GM12878 (cell line): Measurements from ENCODE around the gene ITPRIPL2. TPM values are rescaled to one million over a fixed set of nuclear protein-coding genes. Genes with fewer than 3 reads are reported as not detected.

Experiments used
- CHD1 ChIP-seq: IDR thresholded peaks from 2 replicates; pipeline ENCODE4 v1.6.1; 2012; ENCODE audit warnings: low read depth, low read length, improper control_type of control experiment
- DPF2 ChIP-seq: fragments of 450-650 bp; IDR thresholded peaks from 2 replicates; pipeline ENCODE4 v1.6.1; 2017; ENCODE audit warnings: mild to moderate bottlenecking
- IKZF1 ChIP-seq: fragments of 450-650 bp; conservative IDR thresholded peaks from 2 replicates; pipeline ENCODE4 v1.6.1; 2017; ENCODE audit warnings: antibody characterized with exemption, mild to moderate bottlenecking
- IRF5 ChIP-seq: fragments of 450-650 bp; IDR thresholded peaks from 2 replicates; pipeline ENCODE4 v1.6.1; 2017; ENCODE audit warnings: borderline replicate concordance
- NKRF ChIP-seq: fragments of 450-650 bp; conservative IDR thresholded peaks from 2 replicates; pipeline ENCODE4 v1.6.1; 2017; ENCODE audit warnings: mild to moderate bottlenecking, moderate library complexity
- PAX5 ChIP-seq: IDR thresholded peaks from 2 replicates; pipeline ENCODE4 v1.6.1; 2011; ENCODE audit warnings: low read depth, low read length, borderline replicate concordance
- PRDM15 ChIP-seq: fragments of 450-650 bp; formaldehyde crosslinking; IDR thresholded peaks from 2 replicates; pipeline ENCODE4 v1.4.0; 2020; ENCODE audit warnings: mild to moderate bottlenecking, moderate library complexity
- STAT3 ChIP-seq: IDR thresholded peaks from 2 replicates; pipeline ENCODE4 v1.6.1; 2011; ENCODE audit warnings: low read depth, low read length, improper control_type of control experiment
- TARDBP ChIP-seq: IDR thresholded peaks from 2 replicates; pipeline ENCODE4 v1.6.1; 2016; ENCODE audit warnings: borderline replicate concordance
- WRNIP1 ChIP-seq: IDR thresholded peaks from 2 replicates; pipeline ENCODE4 v1.6.1; 2011; ENCODE audit warnings: low read depth, low read length, improper control_type of control experiment, borderline replicate concordance
- YBX1 ChIP-seq: fragments of 450-650 bp; IDR thresholded peaks from 2 replicates; pipeline ENCODE4 v1.6.1; 2016; ENCODE audit warnings: antibody characterized with exemption
- polyA plus RNA-seq, 11 experiments: library from polyadenylated mRNA; depleted of rRNA in 4 of 11; unstranded in 6 of 11; stranded (reverse) in 5 of 11; fragments of >200 nt; fragmentation: Nextera tagmentation in 4 of 11; fragmentation: Illumina TruSeq in 1 of 11; extraction: Ambion mirVana in 4 of 11; extraction: Trizol in 1 of 11; gene quantifications; 1 replicate in 1 of 11; 2 replicates in 10 of 11; pipeline versions ENCODE4 v1.2.1 to v1.2.3, GENCODE V29; 2011 to 2016; ENCODE audit warnings: inconsistent platforms in 2 of 11, missing spikeins in 2 of 11, low read depth in 1 of 11
- total RNA-seq, 4 experiments: library from RNA; depleted of rRNA in 3 of 4; stranded (reverse); fragments of >200 nt in 3 of 4; fragmentation: Illumina TruSeq in 1 of 4; extraction: Trizol in 1 of 4; gene quantifications; 2 replicates each; pipeline versions ENCODE4 v1.2.1 to v1.2.3, GENCODE V29; 2013 to 2021

ITPRIPL2 gene
- total and polyA plus RNA-seq, 10 of the 15 experiments (the other 5 are each of a cell fraction or from before 2014, with no cell fraction given) = 0.48 to 14.3 (median 3.5) TPM

- no peak for TF ChIP-seq PRDM15 (CRISPR knock-in tag)
- TF ChIP-seq STAT3 = no peak
- peak; percentile 67 for TF ChIP-seq IKZF1
- TF ChIP-seq YBX1 = no peak
- TF ChIP-seq PAX5 = peak; percentile 81; the same call in 1 of the 2 replicates
- TF ChIP-seq NKRF = 0 out of 2 replicates have a peak, but pooled peaks have one; percentile 1
- TF ChIP-seq DPF2 = peak; percentile 75
- no peak for TF ChIP-seq IRF5
- TF ChIP-seq CHD1 = no peak
- no peak for TF ChIP-seq WRNIP1
- TF ChIP-seq TARDBP = no peak
- TF ChIP-seq, all 136 proteins: peak for 75
Observed at GRCh38 chr16:19067349-19068236, 46.2 kb upstream of the ITPRIPL2 start, which contains the start of gene COQ7 (continued).
